Cardiac ventricle fibroblast (primary cell): ENCODE measurements around the gene EPS8L1. TPM values are rescaled to one million over a fixed set of nuclear protein-coding genes. Genes with fewer than 3 reads are reported as not detected.

Experiments used
- total RNA-seq: library from RNA; depleted of rRNA; stranded (reverse); fragments of >200 nt; gene quantifications from 2 replicates; pipeline ENCODE4 v1.2.3, GENCODE V29; 2015

The EPS8L1 gene
- 0.34 and 1.2 TPM in 2 replicates for total RNA-seq

DNA sequence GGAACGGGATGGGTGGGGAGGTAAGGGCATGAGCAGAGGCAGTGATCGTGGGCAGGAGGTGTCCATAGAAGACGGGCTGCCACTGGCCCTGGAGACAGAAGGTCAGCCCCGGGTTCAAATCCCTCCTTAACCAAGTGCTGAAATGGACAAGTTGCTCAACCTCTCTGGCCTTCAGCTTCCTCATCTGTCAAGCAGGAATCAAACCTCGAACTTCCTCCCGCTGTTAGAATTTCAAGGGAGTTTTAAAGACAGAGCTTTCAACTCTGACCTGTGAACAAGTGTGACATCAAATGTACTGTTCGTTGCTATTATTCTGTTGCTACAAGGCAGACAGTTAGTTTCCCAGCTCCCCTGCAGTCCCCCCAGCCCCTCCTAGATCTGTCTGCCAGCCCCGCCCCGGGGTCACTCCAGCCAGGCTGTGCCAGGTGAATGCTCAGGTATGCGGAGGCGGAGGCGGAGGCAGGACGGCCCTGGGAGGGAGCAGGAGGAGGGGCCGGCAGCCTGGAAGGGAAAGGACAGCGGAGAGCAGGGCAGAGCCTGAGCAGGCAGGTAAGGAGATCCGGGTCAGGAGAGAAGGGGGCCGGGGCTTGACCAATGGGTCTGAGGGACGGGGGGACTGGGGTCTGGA lies at the start of gene EPS8L1:
Gene EPS8L1, plus strand, starts transcription at position 499 of the 628 bp plus-strand sequence. CDS start 576 bp downstream, outside the sequence.

GRCh38 chr19:55062735-55063491 lies 12.8 kb upstream of the EPS8L1 start, which contains the start of gene RDH13:
Gene RDH13 (minus strand): TSS chr19:55063148. CDS start chr19:55063032, 116 bp downstream.

GRCh38 chr19:55116859-55117662 lies 41.4 kb downstream of the EPS8L1 start, which contains the start of gene PPP1R12C:
Gene PPP1R12C (minus strand): TSS chr19:55117637. CDS start chr19:55117543, 94 bp downstream.

Other genes starting within 250 kb of the EPS8L1 start
- not detected in 2 replicates for gene KIR2DS4, start 243.2 kb upstream of the EPS8L1 start, total RNA-seq
- gene KIR3DL2, start 225.4 kb upstream of the EPS8L1 start, total RNA-seq = not detected in 2 replicates
- gene FCAR, start 201.6 kb upstream of the EPS8L1 start, total RNA-seq = not detected in 2 replicates
- not detected in 2 replicates for gene NCR1, start 169.7 kb upstream of the EPS8L1 start, total RNA-seq
- not detected in 2 replicates for gene NLRP7, start 128.3 kb upstream of the EPS8L1 start, total RNA-seq
- gene NLRP2, start 109.5 kb upstream of the EPS8L1 start, total RNA-seq = not detected in 2 replicates
- gene GP6, start 37.6 kb upstream of the EPS8L1 start, total RNA-seq = not detected in 2 replicates
- gene RDH13, start 12.7 kb upstream of the EPS8L1 start, total RNA-seq = 6.9 and 8.1 TPM in 2 replicates
- 52.8 and 53.7 TPM in 2 replicates for gene PPP1R12C, start 41.8 kb downstream of the EPS8L1 start, total RNA-seq
- not detected in 2 replicates for gene TNNT1, start 73.3 kb downstream of the EPS8L1 start, total RNA-seq
- gene TNNI3, start 81.9 kb downstream of the EPS8L1 start, total RNA-seq = not detected in 2 replicates
- 0.34 TPM in 1 of 2 replicates, not detected in the other for gene DNAAF3, start 90.7 kb downstream of the EPS8L1 start, total RNA-seq
- gene SYT5, start 104.4 kb downstream of the EPS8L1 start, total RNA-seq = 0.25 TPM in 1 of 2 replicates, not detected in the other
- gene PTPRH, start 133.6 kb downstream of the EPS8L1 start, total RNA-seq = 1.8 and 5.5 TPM in 2 replicates
- 0.44 and 0.73 TPM in 2 replicates for gene TMEM86B, start 152.9 kb downstream of the EPS8L1 start, total RNA-seq
- gene PPP6R1, start 183.1 kb downstream of the EPS8L1 start, total RNA-seq = 36.8 and 38.3 TPM in 2 replicates
- gene HSPBP1, start 204.2 kb downstream of the EPS8L1 start, total RNA-seq = 23.6 and 31.0 TPM in 2 replicates
- gene BRSK1, start 208.1 kb downstream of the EPS8L1 start, total RNA-seq = 0.94 and 4.6 TPM in 2 replicates
- not detected in 2 replicates for gene TMEM150B, start 249.5 kb downstream of the EPS8L1 start, total RNA-seq